GM21529 (cell line): ENCODE data around the gene GPC6.

Experiments used
- ATAC-seq: cut with Tn5 transposase; IDR thresholded peaks from one replicate; pipeline ENCODE4 v1.9.1; 2021; ENCODE audit not compliant: unreplicated experiment

The GPC6 gene

GRCh38 chr13:94227255-94227879 is 1000.8 kb downstream of the GPC6 start:
- no peak for ATAC-seq

GRCh38 chr13:94228763-94229162 is 1002.2 kb downstream of the GPC6 start:
- no peak for ATAC-seq

- no peak for ATAC-seq
Measured at GRCh38 chr13:94232161-94232950, 1005.7 kb downstream of the GPC6 start.

- no peak for ATAC-seq
Measured at GRCh38 chr13:94232956-94233355, 1006.3 kb downstream of the GPC6 start.

GRCh38 chr13:94233401-94233800 is 1006.8 kb downstream of the GPC6 start:
- no peak for ATAC-seq

- ATAC-seq, result no peak
Measured at GRCh38 chr13:94233837-94234236, 1007.2 kb downstream of the GPC6 start.

- ATAC-seq, result no peak
Measured at GRCh38 chr13:94234738-94235137, 1008.1 kb downstream of the GPC6 start.

GRCh38 chr13:94236132-94236531 is 1009.5 kb downstream of the GPC6 start:
- no peak for ATAC-seq

GRCh38 chr13:94236872-94237271 is 1010.3 kb downstream of the GPC6 start:
- peak; percentile 47 for ATAC-seq

GRCh38 chr13:94239135-94239534 is 1012.5 kb downstream of the GPC6 start:
- peak; percentile 52 for ATAC-seq

- ATAC-seq, result no peak
Measured at GRCh38 chr13:94242554-94242953, 1015.9 kb downstream of the GPC6 start.

- no peak for ATAC-seq
Measured at GRCh38 chr13:94243551-94243950, 1016.9 kb downstream of the GPC6 start.

- no peak for ATAC-seq
Measured at GRCh38 chr13:94246495-94246894, 1019.9 kb downstream of the GPC6 start.

GRCh38 chr13:94247890-94248289 is 1021.3 kb downstream of the GPC6 start:
- ATAC-seq, result no peak

- ATAC-seq, result no peak
Measured at GRCh38 chr13:94248454-94249228, 1022.0 kb downstream of the GPC6 start.

- ATAC-seq, result no peak
Measured at GRCh38 chr13:94249512-94249911, 1022.9 kb downstream of the GPC6 start.

- no peak for ATAC-seq
Measured at GRCh38 chr13:94251831-94252608, 1025.4 kb downstream of the GPC6 start.

GRCh38 chr13:94254737-94255136 is 1028.1 kb downstream of the GPC6 start:
- ATAC-seq, result no peak

- no peak for ATAC-seq
Measured at GRCh38 chr13:94256721-94257120, 1030.1 kb downstream of the GPC6 start.

- ATAC-seq, result no peak
Measured at GRCh38 chr13:94259984-94260383, 1033.4 kb downstream of the GPC6 start.

- ATAC-seq, result no peak
Measured at GRCh38 chr13:94261163-94261562, 1034.6 kb downstream of the GPC6 start.
